GM10847 (cell line): ENCODE data around the gene HOXB5.

ENCODE experiments used
- POLR2A ChIP-seq: IDR thresholded peaks from 2 replicates; pipeline ENCODE4 v1.6.1; 2011; ENCODE audit not compliant: insufficient read length; ENCODE audit errors: extremely low read depth

HOXB5 gene

DNA sequence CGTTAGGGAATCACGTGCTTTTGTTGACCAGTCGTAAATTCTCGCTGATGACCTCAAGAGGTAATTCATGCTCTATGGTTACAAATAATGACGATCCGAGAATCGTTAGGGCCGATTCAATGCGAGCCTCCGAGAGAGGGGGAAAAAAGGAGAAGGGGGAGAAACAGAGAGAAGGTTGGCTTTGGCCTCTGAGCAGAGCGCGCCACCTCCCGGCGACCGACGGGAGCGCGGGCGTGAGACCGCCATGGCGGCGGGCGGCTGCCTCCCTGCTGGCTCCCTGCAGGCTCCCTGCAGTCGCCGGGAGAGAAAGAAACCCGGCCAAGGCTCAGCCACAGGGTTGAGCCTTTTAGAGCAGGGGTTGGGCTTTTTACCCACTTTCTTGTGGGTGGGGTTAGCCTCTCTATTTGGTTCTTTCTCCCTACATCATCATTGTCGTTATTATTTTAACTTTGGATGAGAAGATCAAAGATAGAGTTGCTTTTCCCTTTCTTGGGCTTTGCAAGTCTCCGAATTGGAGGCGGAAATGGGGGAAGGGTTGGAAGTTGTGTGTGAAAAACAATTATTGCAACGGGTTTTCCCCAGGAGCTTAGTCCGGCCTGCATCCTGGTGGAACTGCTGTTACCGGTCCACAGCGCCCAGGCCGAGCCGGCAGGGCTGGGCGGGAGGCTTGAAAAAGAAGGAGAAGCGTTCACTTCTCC lies 410 bp upstream of the HOXB5 start:
- no peak for TF ChIP-seq POLR2A

GRCh38 chr17:48592577-48592976 lies 1.0 kb downstream of the HOXB5 start:
- no peak for TF ChIP-seq POLR2A

DNA sequence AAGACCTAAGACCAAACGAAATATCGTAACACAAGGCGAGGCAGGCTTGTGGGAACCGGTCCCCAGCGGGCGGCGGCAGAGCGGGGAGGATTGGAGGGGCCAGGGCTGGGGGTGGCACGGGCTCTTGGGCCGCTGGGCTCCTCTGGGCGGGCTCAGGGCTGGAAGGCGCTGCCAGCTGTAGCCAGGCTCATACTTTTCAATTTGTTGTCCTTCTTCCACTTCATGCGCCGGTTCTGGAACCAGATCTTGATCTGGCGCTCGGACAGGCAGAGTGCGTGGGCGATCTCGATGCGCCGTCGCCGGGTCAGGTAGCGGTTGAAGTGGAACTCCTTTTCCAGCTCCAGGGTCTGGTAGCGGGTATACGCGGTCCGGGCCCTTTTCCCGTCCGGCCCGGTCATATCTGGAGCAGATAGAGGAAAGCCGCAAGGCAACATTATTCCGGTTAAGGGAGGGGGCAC lies 1.5 kb downstream of the HOXB5 start:
- no peak for TF ChIP-seq POLR2A

DNA sequence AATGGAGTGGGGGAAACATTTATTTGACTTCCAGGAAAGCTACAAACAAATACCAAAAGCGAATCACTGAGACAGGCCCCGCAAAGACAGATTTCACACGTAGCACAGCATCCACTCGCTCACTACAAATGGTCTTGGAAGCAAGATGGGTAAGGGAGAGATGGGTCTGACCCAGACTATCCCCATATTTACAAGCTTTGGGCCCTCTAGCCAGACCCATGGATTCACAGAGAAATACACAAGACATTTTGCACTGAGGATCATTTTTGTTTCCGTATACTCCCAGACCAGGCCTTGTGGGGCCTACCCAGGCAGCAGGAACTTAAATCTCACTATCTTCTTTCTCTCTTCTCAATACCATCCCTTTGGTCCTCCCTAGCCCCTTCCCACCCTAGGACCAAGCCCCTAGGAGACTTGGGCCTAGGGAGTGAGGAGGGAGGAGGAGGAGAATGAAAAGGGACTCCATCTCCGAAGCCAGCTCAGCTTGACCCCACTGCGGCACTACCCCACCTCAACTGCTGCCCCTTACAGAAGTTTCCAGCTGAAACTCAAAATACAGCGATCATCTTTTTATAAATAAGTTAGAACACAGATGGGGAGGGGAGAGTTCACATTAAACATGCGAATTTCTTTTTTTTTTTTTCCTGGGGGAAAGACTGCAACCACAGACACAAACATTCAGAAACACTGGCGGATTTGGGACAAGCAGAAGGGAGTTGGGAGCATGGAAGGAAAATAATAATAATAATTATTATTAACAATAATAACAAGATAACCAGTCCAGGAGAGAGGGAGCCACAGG lies 2.1 kb downstream of the HOXB5 start:
- no peak for TF ChIP-seq POLR2A

GRCh38 chr17:48590607-48591161 lies 2.9 kb downstream of the HOXB5 start:
- no peak for TF ChIP-seq POLR2A

- TF ChIP-seq POLR2A: no peak
Observed at GRCh38 chr17:48589831-48590606, 3.6 kb downstream of the HOXB5 start, which contains the start of gene HOXB3. Gene HOXB3 (minus strand): TSS chr17:48590241. CDS start chr17:48552474, 37,767 bp downstream.

- no peak for TF ChIP-seq POLR2A
Observed at GRCh38 chr17:48589060-48589830, 4.3 kb downstream of the HOXB5 start.

- TF ChIP-seq POLR2A: no peak
Observed at GRCh38 chr17:48588528-48588927, 5.1 kb downstream of the HOXB5 start.

DNA sequence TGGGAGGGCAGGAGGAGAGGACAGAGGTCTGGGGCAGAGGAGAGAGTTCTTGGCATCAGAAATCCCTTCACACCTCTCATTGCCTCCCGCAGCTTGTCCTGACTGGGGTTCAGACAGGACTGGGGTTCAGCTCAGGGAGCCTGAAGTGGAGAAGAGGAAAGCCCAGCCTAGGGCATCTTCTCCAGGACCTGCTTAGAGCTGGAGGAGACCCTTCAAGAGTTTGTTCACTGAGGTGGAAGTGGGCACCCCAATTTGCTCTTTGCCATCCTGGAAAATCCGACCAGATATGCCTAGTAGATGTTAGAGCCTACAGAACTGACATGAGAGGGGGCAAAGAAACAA lies 5.5 kb downstream of the HOXB5 start:
- no peak for TF ChIP-seq POLR2A

DNA sequence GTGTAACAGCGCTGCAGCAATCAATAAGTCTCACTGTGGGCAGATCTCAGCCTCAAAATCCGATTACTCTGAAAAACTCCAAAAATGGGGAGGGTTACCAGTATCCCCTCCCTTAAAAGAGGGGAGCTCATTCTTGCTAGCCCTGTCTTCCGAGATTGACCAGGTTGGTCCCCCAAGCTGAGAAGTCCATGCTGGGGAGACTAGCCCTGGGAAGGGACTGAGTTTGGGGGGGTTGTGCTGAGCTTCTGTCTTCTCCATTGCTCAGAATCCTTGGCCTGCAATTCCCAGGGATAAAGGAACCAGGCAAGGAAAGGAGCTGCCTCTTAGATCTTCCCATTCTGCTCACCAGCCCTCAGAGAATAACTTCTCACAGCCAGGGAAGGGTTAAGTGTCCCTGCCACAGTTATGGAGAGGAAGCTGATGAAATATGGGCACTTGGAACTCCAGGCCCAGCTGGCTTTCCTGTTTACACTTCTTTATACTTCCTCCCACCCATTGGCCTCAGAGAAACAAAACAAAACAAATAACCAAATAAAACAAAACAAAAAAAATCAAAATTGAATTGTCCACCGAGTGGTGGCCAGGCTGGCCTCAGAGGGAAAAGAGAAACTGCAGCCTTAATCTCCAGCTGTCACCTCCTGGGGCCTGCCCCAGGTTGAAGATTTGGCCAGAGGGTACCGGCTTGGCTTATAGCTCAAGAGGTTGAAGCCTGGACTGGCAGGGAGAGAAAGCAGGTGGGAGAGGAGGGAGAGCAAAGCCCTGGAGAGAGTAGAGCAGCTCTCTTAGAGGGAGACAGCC lies 6.1 kb downstream of the HOXB5 start:
- no peak for TF ChIP-seq POLR2A

GRCh38 chr17:48586355-48587258 lies 7.0 kb downstream of the HOXB5 start:
- TF ChIP-seq POLR2A: no peak

GRCh38 chr17:48584223-48584741 lies 9.3 kb downstream of the HOXB5 start:
- TF ChIP-seq POLR2A: no peak

DNA sequence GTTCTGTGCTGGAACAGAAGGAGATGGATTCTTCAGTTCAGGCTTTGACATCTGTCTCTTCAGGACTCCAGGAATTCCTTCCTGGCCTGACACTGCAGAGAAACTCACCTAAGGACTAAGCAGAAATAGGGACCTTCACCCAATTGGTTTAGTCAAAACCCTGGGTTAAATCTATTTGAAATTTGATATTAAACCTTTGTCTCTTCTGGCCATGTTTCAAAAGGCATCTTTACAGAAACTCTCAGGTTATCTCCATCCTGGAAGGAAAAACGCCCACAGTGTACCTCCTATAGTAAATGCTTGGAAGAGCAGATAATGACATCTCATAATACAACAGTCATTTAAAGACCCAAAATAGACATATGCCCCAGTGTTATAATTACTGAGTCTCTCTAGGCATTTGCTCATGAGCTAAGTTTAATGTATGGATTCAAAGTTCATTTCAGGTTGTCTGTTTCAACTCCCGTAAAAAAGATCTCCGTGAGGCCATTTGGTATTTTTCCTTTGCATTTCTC lies 9.8 kb downstream of the HOXB5 start:
- no peak for TF ChIP-seq POLR2A

DNA sequence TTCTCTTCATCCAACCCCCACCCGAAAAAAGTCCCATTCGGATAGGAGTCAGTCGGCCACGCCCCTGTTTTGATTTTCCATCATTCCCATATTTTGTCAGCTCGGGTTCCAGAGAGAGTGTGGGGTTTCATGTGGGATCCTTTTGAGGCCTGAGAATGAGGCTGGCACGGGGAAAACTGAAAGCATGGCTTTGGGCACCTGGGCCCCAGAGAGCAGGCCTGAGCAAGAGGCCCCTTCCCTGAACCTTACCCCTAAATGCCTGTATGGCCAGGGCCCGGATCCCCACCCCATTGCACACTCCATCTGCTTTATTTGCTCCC lies 10.9 kb downstream of the HOXB5 start:
- no peak for TF ChIP-seq POLR2A
